Tibial artery (tissue), 4 donors: Measurements from ENCODE around the gene TRPV4.

Source experiments
- DNase-seq, 2 donors: peaks; one replicate each; pipeline ENCODE4 v3.0.0-alpha.2; 2019
- H3K27ac ChIP-seq, 2 donors: fragments of 200-600 bp; sonication (generic) in 1 of 2; 1 replicate in 1 of 2; 2 replicates in 1 of 2; pipeline ENCODE4 v1.5.1; 2018 to 2019; ENCODE audit warnings: mild to moderate bottlenecking in 1 of 2
- H3K27me3 ChIP-seq, 2 donors: fragments of 200-600 bp; sonication (generic) in 1 of 2; one replicate each; pipeline versions ENCODE4 v1.5.1 to v1.6.0; 2016 to 2019
- H3K36me3 ChIP-seq, 3 donors: fragments of 200-600 bp; sonication (generic) in 2 of 3; one replicate each; pipeline ENCODE4 v1.5.1; 2016 to 2019; ENCODE audit warnings: mild to moderate bottlenecking in 2 of 3
- H3K4me1 ChIP-seq, 4 donors: fragments of 200-600 bp; sonication (generic) in 2 of 4; 1 replicate in 3 of 4; 2 replicates in 1 of 4; pipeline ENCODE4 v1.5.1; 2016 to 2019
- H3K4me3 ChIP-seq, 2 donors: fragments of 200-600 bp; sonication (generic) in 1 of 2; 1 replicate in 1 of 2; 2 replicates in 1 of 2; pipeline ENCODE4 v1.5.1; 2018 to 2019; ENCODE audit warnings: mild to moderate bottlenecking in 2 of 2
- H3K9me3 ChIP-seq, 3 donors: fragments of 200-600 bp; sonication (generic) in 1 of 3; one replicate each; pipeline ENCODE4 v1.5.1; 2016 to 2019
- intact Hi-C: fragments of 100-400 bp; cut with DNase I; formaldehyde crosslinking; loops from one replicate; pipeline ENCODE4 v1.15.0; 2023; ENCODE audit warnings: low total_unique reads
- TF ChIP-seq, protein P1 (sequence below), 2 experiments: fragments of 200-600 bp in 1 of 2; fragments of 450-650 bp in 1 of 2; IDR thresholded peaks; one replicate each; pipeline ENCODE4 v1.5.1; 2017 to 2019; ENCODE audit warnings: antibody characterized with exemption in 2 of 2, mild to moderate bottlenecking in 1 of 2, moderate library complexity in 1 of 2

Gene TRPV4

DNA sequence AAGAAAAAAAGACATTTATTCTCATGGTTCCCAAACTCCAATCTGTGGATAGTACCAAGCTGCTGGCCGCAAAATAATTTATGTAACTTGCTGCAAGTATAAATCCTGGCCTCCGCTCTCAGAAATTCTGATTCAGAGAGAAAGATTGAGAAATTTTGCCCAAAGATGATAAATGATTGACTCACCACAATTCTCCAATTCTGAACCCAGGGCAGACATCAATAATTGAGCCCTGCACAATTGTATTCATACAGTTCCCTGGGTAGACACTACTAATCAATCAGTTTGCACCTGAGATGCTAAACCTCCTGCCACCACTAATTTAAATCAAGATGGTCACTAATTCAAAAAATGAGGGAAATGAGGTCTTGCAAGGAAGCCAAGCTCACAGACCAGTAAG, 38.2 kb downstream of the TRPV4 start:
- no peak for DNase-seq
- Histone ChIP-seq H3K4me3 (no peak overlapping the region), H3K27ac (no peak overlapping the region), H3K4me1 (no peaks in the 10 kb centered on the region), H3K27me3 (peaks cover 0 to 36% of the 10 kb centered on the region in 2 donors), H3K36me3 (peaks cover 0 to 8% (median 0%) of the 10 kb centered on the region in 3 donors), H3K9me3 (no peaks in the 10 kb centered on the region)
- intact Hi-C loops, result no loop called here
- TF ChIP-seq, protein P1, sequence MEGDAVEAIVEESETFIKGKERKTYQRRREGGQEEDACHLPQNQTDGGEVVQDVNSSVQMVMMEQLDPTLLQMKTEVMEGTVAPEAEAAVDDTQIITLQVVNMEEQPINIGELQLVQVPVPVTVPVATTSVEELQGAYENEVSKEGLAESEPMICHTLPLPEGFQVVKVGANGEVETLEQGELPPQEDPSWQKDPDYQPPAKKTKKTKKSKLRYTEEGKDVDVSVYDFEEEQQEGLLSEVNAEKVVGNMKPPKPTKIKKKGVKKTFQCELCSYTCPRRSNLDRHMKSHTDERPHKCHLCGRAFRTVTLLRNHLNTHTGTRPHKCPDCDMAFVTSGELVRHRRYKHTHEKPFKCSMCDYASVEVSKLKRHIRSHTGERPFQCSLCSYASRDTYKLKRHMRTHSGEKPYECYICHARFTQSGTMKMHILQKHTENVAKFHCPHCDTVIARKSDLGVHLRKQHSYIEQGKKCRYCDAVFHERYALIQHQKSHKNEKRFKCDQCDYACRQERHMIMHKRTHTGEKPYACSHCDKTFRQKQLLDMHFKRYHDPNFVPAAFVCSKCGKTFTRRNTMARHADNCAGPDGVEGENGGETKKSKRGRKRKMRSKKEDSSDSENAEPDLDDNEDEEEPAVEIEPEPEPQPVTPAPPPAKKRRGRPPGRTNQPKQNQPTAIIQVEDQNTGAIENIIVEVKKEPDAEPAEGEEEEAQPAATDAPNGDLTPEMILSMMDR (IDR thresholded peaks at IDR 0.05), result no peak

DNA sequence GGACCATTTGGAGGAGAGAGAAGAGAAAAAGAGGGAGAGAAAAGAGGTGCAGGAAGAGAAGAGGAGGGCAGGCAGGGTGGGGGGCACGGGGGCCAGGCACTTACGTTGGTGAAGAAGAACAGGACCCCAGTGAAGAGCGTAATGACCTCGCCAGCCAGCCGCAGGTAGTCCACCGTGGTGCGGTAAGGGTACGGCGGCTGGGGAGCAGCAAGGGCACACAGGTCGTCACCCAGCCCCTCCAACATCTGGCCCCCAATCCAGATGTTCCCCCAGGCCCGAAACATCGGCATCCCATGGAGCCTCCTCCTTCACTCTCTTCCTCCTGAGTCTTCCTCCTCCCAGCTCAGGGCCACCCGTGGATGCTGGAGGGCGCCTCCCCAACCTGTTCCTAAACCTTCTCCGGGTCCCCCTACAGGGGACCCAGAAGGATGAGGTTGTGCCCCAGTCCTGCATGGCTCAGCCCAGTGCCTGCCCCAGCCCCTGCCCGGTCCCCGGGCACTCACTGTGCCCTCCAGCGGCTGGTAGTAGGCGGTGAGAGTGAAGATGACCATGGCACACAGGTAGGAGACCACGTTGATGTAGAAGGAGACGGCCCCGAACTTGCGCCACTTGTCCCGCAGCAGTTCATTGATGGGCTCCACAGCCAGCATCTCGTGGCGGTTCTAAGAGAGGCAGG, 39.2 kb downstream of the TRPV4 start:
- peaks cover 0 to 8% (median 0%) of the 10 kb centered on the region in 3 donors for H3K36me3 ChIP-seq
- no peaks in the 10 kb centered on the region for H3K4me1 ChIP-seq
- intact Hi-C loops, result no loop called here
- no peaks in the 10 kb centered on the region for H3K9me3 ChIP-seq
- no peak overlapping the region for H3K4me3 ChIP-seq
- peaks cover 0 to 42% of the 10 kb centered on the region in 2 donors for H3K27me3 ChIP-seq
- DNase-seq, result no peak
- H3K27ac ChIP-seq, result no peak overlapping the region
- TF ChIP-seq, protein P1 (IDR thresholded peaks at IDR 0.05), result no peak

DNA sequence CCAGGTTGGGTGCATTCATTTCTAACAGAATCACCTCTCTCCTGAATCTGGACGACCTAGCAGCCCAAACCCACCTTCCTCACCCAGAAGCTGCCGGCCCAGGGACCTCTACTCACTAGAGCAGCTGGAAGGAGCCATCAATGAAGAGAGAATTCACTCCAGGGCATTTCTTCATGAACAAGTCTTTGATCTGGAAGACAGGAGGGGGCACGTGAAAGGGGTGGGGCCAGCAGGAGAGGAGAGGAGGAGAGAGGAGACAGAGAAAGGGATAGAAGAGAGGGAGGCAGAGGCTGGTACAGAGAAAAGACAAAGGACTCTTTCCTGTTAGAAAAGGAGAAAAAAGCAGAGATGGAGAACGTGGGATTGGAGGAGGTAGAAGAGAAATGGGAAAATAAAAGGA, 39.8 kb downstream of the TRPV4 start:
- H3K27me3 ChIP-seq, result peaks cover 0 to 46% of the 10 kb centered on the region in 2 donors
- no peak for DNase-seq
- intact Hi-C loops, result no loop called here
- no peak overlapping the region for H3K27ac ChIP-seq
- H3K4me1 ChIP-seq, result no peaks in the 10 kb centered on the region
- TF ChIP-seq, protein P1 (IDR thresholded peaks at IDR 0.05), result no peak
- no peaks in the 10 kb centered on the region for H3K9me3 ChIP-seq
- H3K36me3 ChIP-seq, result peaks cover 0 to 5% (median 0%) of the 10 kb centered on the region in 3 donors
- H3K4me3 ChIP-seq, result no peak overlapping the region

DNA sequence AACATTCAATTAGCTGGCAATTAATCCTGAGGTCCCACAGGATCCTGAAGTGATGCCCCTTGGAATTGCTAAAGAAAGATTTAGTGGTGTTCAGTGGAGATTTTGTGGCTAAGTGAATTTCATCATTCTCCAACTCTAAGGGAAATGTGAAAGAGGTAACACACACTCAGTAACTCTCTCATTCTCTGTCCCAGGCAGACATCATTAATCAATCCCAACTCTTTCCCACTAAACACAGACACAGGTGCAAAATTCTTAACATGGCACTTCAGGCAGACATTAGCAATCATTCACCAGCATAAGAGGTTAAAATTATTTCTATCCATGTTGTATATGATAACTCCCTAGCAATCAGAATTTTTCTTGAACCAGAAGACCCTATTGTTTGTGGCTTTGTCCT, 40.2 kb downstream of the TRPV4 start:
- intact Hi-C loops, result no loop called here
- TF ChIP-seq, protein P1 (IDR thresholded peaks at IDR 0.05), result no peak
- H3K27me3 ChIP-seq, result peaks cover 0 to 43% of the 10 kb centered on the region in 2 donors

DNA sequence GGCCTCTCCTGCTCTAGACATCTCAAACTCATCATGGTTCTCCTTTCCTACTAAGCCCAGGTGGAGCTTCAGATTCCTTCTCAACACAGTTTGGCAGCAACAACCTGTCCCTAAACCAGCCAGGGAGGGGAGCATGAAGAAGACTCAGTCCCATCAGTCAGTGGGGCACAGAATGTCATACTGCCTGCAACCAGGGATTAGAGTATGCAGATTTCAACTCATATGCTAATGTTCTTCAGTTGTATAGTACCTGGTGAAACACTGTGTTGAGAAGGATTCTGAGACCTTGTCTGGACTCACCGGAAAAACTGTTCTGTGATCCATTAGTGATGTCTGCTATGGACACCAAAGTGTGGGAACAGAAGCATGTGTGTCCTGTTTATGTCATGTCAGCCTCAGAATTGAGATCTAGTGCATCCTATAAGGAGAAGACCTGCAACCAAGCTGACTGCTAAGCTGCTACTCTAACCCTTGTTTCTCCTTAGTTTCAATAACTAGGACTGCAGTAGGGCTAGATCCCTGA, 43.6 kb downstream of the TRPV4 start:
- peaks cover 0 to 39% of the 10 kb centered on the region in 2 donors for H3K27me3 ChIP-seq
- DNase-seq, result no peak
- no peak overlapping the region for H3K27ac ChIP-seq
- no peak overlapping the region for H3K4me3 ChIP-seq
- intact Hi-C loops, result no loop called here
- H3K4me1 ChIP-seq, result no peaks in the 10 kb centered on the region
- TF ChIP-seq, protein P1 (IDR thresholded peaks at IDR 0.05), result no peak
- H3K9me3 ChIP-seq, result no peaks in the 10 kb centered on the region
- peaks cover 0 to 13% (median 0%) of the 10 kb centered on the region in 3 donors for H3K36me3 ChIP-seq

More for the DNA sequence above, 40.2 kb downstream of the TRPV4 start:
- no peak overlapping the region for H3K4me3 ChIP-seq
- no peaks in the 10 kb centered on the region for H3K4me1 ChIP-seq
- no peak overlapping the region for H3K27ac ChIP-seq
- no peak for DNase-seq
- H3K9me3 ChIP-seq, result no peaks in the 10 kb centered on the region
- H3K36me3 ChIP-seq, result peaks cover 0 to 2% (median 0%) of the 10 kb centered on the region in 3 donors
